ENCODE data around the gene SYNE1. TPM values are rescaled to one million over a fixed set of nuclear protein-coding genes. Genes with fewer than 3 reads are reported as not detected.
"Not testable (repeated sequence)": the region's sequence is repeated elsewhere in the genome, so short reads cannot be mapped to it uniquely, and the experiment has no call there.

The SYNE1 gene
- polyA plus RNA-seq, 2 of the 4 experiments (the other 2 are of a cell fraction), result 10.5 to 28.5 TPM

DNA sequence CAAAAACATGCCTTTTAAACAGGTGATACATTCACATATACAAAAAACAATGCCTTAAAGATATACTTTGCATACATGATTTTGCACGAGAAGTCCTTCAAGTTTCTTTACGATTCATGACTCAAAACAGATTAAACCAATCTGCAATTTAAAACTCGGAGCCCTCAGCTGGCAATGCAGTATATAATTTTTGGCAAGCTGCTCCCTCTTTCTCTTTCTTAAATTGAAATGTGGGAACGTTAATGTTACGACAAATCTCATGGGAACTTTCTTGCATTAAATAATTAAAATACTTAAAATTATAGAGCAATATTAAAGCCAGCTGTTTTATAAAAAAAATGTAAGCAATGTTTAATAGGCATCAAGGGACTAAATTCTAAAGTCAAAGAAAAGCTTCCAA lies 495.1 kb downstream of the SYNE1 start:
- POLR2A ChIA-PET, result no interaction called here
- no peak overlapping the region for H3K4me3 ChIP-seq
- TF ChIP-seq FOXS1 (CRISPR knock-in tag; IDR thresholded peaks at IDR 0.05) (no peak), ZC3H11A (IDR thresholded peaks at IDR 0.05) (no peak), BHLHE40 (IDR thresholded peaks at IDR 0.05; ENCODE audit: low read depth, low read length) (no peak)
- TF ChIP-seq, protein P1, sequence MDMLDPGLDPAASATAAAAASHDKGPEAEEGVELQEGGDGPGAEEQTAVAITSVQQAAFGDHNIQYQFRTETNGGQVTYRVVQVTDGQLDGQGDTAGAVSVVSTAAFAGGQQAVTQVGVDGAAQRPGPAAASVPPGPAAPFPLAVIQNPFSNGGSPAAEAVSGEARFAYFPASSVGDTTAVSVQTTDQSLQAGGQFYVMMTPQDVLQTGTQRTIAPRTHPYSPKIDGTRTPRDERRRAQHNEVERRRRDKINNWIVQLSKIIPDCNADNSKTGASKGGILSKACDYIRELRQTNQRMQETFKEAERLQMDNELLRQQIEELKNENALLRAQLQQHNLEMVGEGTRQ (IDR thresholded peaks at IDR 0.05), result no peak
- CTCF ChIA-PET, result interaction anchor here (3.3 kb wide), 1 partner anchor 377 kb away, joined by 7 read pairs; no protein-coding TSS in a partner anchor
- no peak for ATAC-seq
- H3K27ac ChIP-seq, result no peak overlapping the region
- no peak for DNase-seq (ENCODE audit: low read depth in 1 of 2, low spot score in 1 of 2)
- WGBS (ENCODE audit: missing lambda C conversion rate), result 84% methylated on average over 5 of the region's 5 CpGs
- no peak overlapping the region for H3K4me2 ChIP-seq
- no peaks in the 10 kb centered on the region for H3K9me3 ChIP-seq
- no peaks in the 10 kb centered on the region; the same call in 2 of the 3 replicates for H3K4me1 ChIP-seq
- FAIRE-seq, result no peak

DNA sequence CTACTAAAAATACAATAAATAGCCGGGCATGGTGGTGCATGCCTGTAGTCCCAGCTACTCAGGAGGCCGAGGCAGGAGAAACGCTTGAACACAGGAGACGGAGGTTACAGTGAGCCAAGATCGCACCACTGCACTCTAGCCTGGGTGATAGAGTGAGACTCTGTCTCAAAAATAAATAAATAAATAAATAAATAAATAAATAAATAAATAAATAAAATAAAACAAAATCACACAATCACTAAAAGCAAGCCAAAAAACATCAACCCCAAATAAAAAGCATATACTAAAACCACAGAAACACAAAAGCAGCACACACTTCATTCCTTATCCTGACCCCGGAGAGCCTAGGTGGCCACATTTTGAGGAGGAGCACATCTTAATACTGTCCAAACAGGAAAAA lies 498.8 kb downstream of the SYNE1 start:
- ATAC-seq; FAIRE-seq; H3K4me2 ChIP-seq; H3K9me3 ChIP-seq; DNase-seq (ENCODE audit: low read depth in 1 of 2, low spot score in 1 of 2); H3K4me3 ChIP-seq; POLR2A ChIA-PET; H3K27ac ChIP-seq: not testable (repeated sequence)
- CTCF ChIA-PET, result interaction anchor here (1.2 kb wide), 1 partner anchor 163 kb away, joined by 3 read pairs; no protein-coding TSS in a partner anchor
- H3K4me1 ChIP-seq, result peaks cover 14% of the 10 kb centered on the region; the same call in 2 of the 3 replicates
- WGBS (ENCODE audit: missing lambda C conversion rate), result 87% methylated on average over 6 of the region's 6 CpGs
- TF ChIP-seq ZC3H11A (IDR thresholded peaks at IDR 0.05), result peak; percentile 51

DNA sequence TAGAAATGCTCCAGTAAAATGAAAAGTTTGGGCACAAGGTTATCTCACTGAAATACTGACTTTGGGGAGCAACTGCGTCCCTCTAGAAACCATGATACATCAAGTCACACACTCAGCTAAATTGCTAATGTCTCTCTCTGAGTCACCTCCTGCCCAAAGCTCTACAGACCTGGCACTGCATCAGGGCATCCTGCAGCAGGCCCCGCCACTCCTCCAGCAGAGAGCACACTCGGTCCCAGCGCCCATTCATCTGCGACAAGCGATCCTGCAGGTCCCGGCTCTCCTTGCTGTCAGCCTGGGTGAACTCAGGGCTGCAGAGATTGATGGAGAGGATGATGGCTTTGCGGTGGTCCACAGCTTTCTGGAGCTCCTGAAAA lies 500.7 kb downstream of the SYNE1 start:
- DNase-seq (ENCODE audit: low read depth in 1 of 2, low spot score in 1 of 2), result peak; percentile 14 to 25
- TF ChIP-seq KDM5A (IDR thresholded peaks at IDR 0.05) (no peak), RFX5 (IDR thresholded peaks at IDR 0.05) (no peak), NFE2L2 (conservative IDR thresholded peaks at IDR 0.05; ENCODE audit: low read length) (no peak), ESRRA (IDR thresholded peaks at IDR 0.05; ENCODE audit: borderline replicate concordance, low read length) (no peak), CBX8 (IDR thresholded peaks at IDR 0.05) (no peak), HEYL (CRISPR knock-in tag; IDR thresholded peaks at IDR 0.05) (no peak), NR3C1 (IDR thresholded peaks at IDR 0.05) (no peak), HOXB5 (CRISPR knock-in tag; IDR thresholded peaks at IDR 0.05) (no peak), JUNB (IDR thresholded peaks at IDR 0.05) (no peak), CBX2 (IDR thresholded peaks at IDR 0.05; ENCODE audit: borderline replicate concordance, low read depth) (no peak), RARB (CRISPR knock-in tag; IDR thresholded peaks at IDR 0.05) (no peak), TFCP2L1 (CRISPR knock-in tag; IDR thresholded peaks at IDR 0.05) (no peak), RAD21 (conservative IDR thresholded peaks at IDR 0.05 in 1 of 2, IDR thresholded peaks at IDR 0.05 in 1 of 2) (no peak), POLR2AphosphoS2 (conservative IDR thresholded peaks at IDR 0.05; ENCODE audit: low read length) (no peak)
- TF ChIP-seq, protein P1 (IDR thresholded peaks at IDR 0.05), result no peak
- TF ChIP-seq, protein P2, sequence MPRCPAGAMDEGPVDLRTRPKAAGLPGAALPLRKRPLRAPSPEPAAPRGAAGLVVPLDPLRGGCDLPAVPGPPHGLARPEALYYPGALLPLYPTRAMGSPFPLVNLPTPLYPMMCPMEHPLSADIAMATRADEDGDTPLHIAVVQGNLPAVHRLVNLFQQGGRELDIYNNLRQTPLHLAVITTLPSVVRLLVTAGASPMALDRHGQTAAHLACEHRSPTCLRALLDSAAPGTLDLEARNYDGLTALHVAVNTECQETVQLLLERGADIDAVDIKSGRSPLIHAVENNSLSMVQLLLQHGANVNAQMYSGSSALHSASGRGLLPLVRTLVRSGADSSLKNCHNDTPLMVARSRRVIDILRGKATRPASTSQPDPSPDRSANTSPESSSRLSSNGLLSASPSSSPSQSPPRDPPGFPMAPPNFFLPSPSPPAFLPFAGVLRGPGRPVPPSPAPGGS (IDR thresholded peaks at IDR 0.05), result no peak
- TF ChIP-seq, protein P3, sequence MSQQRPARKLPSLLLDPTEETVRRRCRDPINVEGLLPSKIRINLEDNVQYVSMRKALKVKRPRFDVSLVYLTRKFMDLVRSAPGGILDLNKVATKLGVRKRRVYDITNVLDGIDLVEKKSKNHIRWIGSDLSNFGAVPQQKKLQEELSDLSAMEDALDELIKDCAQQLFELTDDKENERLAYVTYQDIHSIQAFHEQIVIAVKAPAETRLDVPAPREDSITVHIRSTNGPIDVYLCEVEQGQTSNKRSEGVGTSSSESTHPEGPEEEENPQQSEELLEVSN (IDR thresholded peaks at IDR 0.05; ENCODE audit: borderline replicate concordance, low read depth), result no peak
- TF ChIP-seq, protein P4, sequence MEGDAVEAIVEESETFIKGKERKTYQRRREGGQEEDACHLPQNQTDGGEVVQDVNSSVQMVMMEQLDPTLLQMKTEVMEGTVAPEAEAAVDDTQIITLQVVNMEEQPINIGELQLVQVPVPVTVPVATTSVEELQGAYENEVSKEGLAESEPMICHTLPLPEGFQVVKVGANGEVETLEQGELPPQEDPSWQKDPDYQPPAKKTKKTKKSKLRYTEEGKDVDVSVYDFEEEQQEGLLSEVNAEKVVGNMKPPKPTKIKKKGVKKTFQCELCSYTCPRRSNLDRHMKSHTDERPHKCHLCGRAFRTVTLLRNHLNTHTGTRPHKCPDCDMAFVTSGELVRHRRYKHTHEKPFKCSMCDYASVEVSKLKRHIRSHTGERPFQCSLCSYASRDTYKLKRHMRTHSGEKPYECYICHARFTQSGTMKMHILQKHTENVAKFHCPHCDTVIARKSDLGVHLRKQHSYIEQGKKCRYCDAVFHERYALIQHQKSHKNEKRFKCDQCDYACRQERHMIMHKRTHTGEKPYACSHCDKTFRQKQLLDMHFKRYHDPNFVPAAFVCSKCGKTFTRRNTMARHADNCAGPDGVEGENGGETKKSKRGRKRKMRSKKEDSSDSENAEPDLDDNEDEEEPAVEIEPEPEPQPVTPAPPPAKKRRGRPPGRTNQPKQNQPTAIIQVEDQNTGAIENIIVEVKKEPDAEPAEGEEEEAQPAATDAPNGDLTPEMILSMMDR (IDR thresholded peaks at IDR 0.05), result no peak
- ChIA-PET CTCF (interaction anchor here (0.6 to 2.3 kb wide), 3 partner anchors 12 to 381 kb away, joined by 3 to 5 read pairs (median 3); no protein-coding TSS in a partner anchor), POLR2A (no interaction called here)
- Histone ChIP-seq H3K27ac (no peak overlapping the region), H3K9me3 (no peaks in the 10 kb centered on the region), H3K4me1 (peaks cover 14% of the 10 kb centered on the region; the same call in 2 of the 3 replicates), H3K4me2 (peak overlapping the region; percentile 31; the same call in 2 of the 3 replicates), H3K4me3 (no peak overlapping the region)
- 55% methylated on average over 7 of the region's 8 CpGs for WGBS (ENCODE audit: missing lambda C conversion rate)
- peak; percentile 73 to 74; a peak in 4 of 6 replicates for ATAC-seq
- FAIRE-seq, result no peak

All from A549 (cell line).